Skin of body (tissue), 2 donors: ENCODE measurements around the gene C19orf81. TPM values are rescaled to one million over a fixed set of nuclear protein-coding genes. Genes with fewer than 3 reads are reported as not detected.

Experiments
- DNase-seq: peaks from one replicate; lab custom pipeline; 2025; lab: John Stamatoyannopoulos, UW
- total RNA-seq: library from RNA; depleted of rRNA; stranded (reverse); fragments of >200 nt; gene quantifications from one replicate; pipeline ENCODE4 v1.2.3, GENCODE V29; 2014

The C19orf81 gene
- total RNA-seq, 1 donor from 2014 or later = not detected

DNA sequence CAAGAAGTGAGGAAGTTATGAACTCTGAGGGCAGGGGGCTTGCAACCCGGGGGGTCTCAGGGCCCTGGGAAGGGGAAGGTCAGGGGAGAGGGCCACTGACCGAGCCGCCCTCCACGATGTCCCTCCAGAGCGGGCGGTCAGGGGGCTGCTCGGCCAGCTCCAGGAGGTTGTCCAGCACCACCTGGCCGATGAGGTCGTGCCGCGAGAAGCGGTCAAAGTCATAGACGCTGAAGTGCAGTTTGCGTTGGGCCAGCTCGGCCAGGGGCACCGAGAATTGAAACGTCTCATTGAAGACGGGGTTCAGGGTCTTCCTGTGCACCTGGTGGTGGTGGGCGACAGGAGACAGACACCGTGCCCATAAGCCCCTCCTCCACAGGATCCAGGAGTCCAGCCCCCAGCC lies 20.1 kb upstream of the C19orf81 start:
- DNase-seq = no peak

DNA sequence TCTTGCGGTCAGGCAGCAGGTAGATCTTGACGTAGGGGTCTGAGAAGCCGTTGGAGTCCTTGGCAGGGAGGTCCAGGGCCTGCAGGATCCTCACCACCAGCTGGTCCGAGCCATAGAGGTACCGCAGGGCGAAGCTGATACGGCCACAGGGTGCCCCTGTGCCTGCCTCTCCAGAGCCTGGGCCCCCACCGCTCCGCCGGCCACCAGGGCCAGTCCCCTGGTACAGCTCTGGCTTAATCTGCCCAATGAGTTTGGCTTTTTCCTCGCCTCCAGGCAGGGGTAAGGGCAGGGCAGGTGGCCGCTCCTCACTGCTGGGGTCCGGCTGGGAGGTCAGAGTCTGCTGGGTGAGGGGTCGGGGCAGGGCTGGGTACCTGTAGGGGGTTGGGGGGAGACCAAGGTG lies 19.4 kb upstream of the C19orf81 start:
- DNase-seq = no peak

DNA sequence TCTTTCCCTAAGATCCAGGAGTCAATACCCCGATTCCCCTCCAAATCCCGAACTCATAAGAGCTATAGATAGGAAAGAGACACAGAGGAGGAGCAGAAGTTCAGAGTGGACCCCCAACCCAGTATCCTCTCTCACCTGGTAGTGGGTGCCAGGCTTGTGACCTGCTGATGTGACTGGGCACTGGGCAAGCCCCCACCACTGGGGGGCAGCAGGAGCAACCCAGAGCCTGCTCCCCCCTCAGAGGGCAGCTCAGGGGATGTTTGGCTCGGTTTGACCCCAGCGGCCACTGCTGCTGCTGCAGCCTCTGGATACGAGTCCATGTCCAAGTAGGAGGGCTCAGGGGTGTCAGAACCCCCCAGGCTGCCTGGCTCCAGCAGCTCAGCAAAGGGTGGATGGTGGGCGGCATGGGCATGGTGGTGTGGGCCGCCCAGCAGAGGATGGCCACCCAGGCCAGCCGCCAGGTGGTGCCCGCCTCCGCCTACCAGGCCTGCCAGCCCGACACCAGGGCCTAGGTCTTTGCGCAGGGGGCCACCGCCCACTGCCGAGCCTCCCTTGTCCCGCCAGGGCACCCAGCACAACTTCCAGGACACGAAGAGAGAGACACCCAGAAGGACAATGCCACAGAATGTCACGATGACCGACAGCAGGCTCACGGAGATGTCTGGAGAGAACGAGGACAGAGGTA lies 17.0 kb upstream of the C19orf81 start:
- DNase-seq = no peak

DNA sequence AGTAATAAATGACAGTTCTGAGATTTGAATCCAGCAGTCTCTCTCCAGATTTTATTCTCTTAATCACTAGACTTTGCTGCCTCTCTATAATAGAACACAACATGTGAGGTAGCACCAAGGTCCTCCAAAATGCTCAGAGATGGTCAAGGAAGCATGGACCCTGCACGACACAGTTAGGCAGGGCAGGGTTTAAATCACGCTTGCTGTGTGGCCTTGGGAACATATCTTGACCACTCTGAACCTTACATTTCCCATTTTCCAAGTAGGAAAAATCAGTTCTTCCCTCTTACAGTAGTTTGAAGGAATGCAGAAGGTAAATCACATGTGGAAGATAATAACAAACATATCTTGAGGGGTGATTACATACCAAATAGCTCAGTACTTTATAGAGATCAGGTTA lies 15.9 kb upstream of the C19orf81 start:
- DNase-seq = no peak

DNA sequence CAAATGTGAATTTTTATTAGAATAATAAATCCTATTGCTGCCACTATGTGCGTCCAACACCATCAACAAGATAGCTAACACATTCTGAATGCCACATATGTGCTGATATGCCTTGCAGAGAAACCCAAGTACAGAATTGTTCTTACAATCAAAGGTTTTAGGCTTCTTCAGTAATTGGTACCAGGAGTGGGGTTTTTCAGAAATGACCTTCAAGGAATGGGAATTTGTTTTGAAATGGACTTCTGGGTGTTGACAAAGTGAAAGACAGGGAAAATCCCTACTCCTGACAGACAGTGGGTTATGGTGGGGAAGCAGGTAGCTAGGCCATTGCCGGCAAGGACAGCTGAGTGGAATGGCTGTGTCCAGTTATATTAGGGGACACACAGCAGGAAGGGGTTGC lies 15.3 kb upstream of the C19orf81 start:
- no peak for DNase-seq

DNA sequence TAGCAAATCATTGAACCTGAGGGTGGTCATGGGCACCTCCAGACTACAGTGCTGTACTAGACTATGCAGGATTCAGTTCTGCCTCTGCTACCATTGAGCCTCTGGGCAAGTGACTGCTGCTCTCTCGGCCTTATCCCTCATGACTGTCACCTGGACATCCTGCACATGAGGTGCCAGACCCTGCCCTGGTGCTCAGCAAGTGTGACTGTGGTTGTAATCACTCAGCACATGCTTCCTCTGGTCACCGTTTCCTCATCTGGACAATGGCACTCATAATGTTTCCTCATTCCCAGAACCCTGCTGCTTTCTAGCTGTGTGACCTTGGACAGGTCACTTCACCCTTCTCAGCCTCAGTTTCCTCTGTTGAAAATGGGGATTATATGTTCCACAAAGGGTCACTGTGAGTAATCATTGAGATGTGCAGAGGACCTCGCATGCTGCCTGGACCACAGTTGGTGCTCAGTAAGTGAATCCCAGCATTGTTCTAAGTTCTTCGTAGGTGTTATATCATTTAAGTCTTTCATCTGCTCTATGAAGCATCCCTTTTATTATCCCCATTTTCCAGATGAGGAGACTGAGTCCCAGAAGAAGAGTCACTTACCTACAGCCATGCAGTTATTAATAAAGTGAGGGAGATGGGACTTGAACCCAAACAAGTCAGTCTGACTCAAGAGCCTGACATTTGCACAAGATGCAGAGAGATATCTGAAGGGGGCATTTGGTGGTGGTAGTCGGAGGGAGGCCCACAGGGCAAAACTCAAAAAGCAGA lies 12.7 kb upstream of the C19orf81 start:
- DNase-seq = no peak

DNA sequence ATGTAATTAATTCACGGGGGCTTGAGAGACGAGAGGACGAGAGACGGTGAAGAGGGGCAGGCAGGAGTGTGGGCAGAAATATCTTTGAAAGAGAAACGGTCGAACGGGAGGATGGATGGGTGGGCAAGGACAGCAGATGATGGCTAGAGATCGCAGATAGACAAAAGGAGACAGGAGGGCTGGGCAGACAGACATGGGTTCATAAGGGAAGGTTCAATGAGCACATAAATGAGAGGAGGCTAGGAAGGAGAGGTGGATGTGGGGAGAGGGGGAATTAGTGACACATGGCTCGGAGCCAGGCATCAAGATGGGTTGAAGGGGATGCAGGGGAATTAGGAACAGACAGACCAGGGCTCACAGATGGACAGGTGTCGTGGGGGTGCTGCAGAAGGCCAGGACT lies 10.6 kb upstream of the C19orf81 start:
- DNase-seq = no peak

DNA sequence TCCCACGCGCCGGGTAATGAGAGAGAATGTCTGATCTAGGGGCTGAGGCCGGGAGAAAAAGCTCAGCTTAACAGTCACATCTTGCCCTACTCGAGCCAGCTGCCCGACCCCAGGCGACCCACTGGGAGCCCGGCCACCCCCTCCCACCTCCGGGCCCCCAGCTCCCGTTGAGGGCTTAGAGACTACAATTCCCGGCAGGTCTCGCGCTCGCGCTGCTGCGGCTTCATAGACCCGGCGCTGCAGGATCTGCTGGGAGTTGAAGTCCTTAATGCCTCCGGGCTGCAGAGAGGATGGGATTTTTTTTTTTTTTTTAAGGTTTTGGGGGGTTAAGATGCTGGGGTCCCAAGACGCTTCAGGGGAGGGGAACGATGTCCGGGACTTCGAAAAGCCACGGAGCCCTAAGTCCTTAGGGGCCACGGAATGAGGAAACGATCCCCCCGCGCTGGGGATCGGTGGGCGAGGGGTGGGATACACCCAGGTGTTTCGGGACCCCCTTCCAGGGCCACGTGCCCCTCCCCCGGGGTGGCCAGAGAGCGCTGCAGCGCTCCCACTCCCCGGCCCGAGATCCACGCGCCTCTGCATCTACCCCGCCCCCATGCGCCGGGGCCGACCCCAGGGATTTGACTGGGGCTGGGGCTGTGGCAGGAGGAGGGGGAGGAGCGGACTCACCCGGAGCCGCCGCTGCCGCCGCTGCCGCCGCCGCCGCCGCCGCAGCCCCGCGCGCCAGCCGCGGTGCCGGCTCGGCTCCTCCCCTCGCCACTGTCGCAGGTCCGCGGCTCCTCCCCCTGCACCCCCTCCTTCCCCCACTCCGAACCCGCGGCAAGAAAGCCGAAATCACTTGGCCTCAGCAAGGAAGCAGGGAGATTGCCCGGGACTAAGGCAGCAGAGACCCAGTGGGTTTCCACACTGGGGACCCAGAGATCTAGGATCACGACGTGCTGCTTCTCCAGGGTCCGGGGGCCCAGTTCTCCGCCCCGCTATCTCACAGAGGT lies 9.8 kb upstream of the C19orf81 start, which contains the start of gene SYT3:
Gene SYT3, minus strand, starts transcription at position 761 of the 992 bp plus-strand sequence. CDS start 2,470 bp downstream, outside the sequence.
- no peak for DNase-seq

DNA sequence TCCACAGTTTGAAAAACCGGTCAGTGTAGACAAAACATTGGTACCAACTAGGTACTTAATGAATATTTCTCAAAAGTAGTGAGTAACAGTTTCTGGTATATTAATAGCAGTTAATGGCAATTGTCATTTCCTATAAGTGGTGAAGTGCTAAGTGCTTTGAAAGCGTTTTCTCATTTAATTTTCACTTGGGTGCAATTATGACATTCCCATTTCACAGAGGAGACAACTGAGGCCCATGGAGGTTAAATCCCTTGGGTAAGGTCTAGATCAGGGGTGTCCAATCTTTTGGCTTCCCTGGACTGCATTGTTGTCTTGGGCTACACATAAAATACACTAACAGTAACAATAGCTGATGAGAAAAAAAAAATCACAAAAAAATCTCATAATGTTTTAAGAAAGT lies 8.9 kb upstream of the C19orf81 start:
- DNase-seq = no peak

DNA sequence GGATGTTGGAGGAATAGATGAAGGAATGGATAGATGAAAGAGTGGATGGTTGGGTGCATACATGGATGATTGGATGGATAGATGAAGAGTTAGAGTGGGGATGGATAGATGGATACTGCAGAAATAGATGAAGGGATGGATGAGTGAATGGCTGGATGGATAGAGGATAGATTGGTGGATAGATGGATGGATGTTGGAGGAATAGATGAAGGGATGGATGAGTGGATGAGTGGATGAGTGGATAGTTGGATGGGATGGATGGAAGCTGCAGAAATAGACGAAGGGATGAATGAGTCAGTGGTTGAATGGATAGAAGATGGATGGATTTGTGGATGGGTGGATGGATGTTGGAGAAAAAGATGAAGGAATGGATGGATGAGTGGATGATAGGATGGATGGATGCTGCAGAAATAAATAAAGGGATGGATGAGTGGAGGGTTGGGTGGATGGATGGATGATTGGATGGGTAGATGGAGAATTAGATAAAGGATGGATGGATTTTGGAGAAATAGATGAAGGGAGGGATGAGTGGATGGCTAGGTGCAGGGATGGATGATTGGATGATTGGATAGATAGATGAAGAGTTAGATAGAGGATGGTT lies 4.8 kb upstream of the C19orf81 start:
- no peak for DNase-seq

DNA sequence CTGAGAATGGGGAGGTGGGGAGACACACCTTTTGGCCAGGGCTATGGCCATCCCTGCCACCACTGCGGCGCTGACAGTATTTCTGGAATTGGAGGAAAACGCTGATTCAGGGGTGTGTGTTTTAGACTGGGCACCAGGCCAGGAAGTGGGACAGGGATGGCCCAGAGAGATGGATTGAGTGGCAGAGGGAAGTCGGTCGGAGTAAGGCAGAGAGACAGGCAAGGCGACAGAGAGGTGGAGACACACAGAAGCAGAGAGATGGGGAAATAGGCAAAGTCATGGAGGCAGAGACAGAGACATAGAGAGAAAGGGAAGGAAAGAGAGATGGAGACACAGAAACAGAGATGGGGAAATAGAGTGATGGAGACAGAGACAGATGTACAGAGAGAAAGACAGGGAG lies 4.1 kb upstream of the C19orf81 start:
- DNase-seq = no peak

DNA sequence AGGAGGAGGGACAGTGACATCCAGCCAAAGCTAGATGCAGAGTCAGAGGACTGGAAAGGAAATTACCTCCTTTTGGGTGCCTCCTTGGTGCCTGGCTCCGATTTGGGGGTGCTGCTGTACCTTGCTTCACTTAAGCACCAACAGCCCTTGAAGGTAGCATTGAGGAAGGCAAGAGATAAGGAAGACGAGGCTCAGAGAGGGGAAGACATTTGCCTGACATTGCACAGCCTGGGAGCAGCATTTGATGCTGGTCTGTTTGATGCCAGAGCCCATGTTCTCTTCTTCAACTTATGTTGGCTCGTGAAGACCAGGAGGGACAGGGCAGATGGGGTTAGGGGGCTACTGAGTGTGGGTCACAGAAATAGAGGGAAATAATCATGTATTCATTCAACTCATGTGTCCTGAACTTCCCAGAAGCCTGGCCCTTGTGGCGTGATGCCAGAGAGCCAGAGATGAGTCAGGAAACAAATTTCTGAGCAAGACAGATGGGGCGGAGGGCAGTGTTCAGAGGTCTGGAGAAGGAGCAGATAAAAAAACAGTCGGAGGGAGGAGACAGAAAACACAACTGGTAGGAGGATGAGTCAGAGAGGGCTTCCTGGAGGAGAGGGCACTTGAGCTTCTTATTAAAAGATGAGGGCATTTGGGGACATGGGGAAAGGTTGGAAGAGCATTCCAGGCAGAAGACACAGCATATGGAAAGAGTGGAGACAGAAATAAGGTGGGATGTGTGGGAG lies 3.0 kb upstream of the C19orf81 start:
- DNase-seq = no peak

DNA sequence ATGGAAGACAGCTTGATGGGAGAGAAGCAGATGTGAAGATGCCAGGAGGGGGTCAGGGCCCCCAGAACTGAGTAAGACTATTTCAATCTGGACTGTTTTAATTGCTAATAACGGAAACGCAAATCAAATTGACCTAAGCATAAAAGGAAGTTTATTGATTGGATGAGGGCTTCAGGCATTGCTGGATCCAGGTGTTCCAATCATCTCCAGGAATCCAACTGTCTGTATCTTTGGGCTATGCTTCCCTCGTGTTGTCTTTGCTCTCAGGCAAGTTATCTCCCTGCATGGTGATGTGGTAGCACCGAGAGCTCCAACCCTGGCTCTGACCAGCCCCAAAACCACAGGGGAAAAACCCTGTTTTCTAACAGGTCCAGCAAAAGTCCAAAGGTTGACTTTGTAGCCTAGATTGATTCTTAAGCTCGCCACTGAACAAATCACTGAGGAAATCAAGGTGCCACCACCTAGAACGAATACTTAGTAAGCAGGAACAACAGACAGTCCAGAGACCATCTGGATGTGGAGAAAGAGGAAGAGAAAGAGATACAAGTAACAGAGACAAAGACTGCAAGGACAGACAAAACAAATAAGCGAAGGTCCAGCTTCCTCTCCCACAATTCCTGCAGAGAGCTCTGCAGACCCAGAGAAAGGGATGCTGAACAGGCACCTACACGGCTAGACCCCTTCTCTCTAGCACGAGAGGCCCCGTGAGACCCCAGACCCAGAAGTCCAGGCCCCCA lies 1.2 kb upstream of the C19orf81 start:
- DNase-seq = no peak

DNA sequence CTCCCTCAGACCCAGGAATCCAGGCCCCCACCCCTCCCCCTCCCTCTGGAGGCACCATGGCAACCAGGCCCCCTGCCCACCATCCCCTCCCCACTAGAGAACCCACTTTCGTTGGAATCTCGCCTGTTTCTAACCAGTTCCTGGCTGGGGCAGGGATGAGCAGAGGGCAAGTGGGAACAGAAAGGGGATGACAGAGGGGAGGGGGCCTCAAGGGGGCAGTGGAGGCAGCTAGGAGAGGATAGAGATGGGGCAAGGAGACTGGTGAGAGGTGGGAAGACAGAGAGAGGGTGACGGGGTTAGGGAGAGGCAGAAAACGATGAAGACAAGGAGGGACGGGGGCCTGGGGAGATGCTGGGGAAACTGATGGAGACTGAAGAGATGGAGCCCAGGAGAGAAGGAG lies 586 bp upstream of the C19orf81 start:
- no peak for DNase-seq

DNA sequence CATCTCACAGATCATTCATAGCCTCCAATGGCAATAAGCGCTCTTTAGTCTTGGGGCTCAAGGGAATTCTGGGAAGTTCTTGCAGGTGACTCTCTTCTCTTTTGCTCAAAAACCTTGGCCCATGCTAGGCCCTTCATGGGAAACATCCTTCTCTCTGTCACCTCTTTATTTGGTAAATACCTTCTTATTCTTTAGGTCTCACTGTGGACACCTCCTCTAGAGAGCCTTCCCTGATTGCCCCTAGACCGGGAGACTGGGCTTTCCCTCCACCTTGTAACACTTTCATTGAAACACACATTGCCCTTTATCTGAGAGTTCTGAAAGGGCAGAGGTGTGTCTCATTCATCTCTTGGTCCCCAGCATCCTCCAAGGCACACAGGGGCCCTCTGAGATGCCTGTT lies 1.9 kb downstream of the C19orf81 start:
- no peak for DNase-seq

DNA sequence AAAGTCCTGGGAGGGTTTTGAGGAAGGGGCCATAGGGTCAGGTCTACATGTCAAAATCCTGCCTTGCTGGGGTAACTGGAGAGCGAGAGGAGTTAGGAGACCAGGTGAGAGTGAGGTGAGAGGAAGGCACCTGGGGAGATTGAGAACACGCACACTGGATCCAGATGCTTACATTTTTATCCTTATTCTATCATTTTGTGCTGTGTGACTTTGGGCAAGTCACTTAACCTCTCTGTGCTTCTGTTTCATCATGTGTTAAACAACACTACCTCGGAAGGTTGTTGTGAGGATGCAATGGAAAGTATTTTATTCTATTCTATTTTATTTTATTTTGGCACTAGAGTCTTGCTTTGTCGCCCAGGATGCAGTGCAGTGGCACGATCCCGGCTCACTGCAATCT lies 3.5 kb downstream of the C19orf81 start:
- no peak for DNase-seq

DNA sequence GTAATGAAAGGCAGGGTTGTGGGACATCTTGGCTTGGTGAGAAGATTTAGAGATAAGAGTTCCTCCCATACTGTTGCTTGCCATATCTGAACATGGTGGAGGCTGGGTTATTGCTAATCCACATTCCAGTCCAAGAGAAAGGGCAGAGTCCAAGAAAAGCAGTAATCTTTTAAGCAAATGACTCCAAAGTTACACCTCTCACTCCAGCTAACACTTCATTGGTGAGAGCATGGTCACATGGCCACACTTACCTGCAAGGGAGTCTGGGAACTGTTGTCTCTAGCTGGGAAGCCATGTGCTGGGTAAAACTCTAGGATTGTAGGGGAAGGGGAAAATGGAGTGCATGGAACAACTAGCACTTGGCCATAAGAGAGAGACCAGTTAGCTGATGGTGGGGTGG lies 5.6 kb downstream of the C19orf81 start:
- no peak for DNase-seq

DNA sequence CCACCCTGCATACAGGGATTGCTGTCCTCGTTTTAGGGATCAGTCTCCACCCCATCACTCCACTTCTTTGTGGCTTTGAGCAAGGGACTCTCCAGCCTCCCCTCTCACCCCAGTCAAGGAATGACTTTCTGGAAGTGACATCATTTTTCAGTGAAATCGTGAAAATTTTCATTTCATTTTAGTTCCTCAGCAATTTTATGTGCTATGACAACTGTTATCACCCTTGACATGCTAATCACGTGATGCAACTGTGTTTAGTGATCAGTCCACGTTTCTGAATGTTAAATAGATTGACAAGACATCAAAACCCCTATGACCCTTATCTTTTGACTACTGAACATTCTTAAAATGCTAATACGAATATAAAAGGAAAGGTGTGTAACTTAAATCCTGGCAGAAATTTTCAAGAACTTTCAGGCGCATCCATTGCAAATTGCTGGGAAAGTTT lies 8.0 kb downstream of the C19orf81 start:
- DNase-seq = no peak

DNA sequence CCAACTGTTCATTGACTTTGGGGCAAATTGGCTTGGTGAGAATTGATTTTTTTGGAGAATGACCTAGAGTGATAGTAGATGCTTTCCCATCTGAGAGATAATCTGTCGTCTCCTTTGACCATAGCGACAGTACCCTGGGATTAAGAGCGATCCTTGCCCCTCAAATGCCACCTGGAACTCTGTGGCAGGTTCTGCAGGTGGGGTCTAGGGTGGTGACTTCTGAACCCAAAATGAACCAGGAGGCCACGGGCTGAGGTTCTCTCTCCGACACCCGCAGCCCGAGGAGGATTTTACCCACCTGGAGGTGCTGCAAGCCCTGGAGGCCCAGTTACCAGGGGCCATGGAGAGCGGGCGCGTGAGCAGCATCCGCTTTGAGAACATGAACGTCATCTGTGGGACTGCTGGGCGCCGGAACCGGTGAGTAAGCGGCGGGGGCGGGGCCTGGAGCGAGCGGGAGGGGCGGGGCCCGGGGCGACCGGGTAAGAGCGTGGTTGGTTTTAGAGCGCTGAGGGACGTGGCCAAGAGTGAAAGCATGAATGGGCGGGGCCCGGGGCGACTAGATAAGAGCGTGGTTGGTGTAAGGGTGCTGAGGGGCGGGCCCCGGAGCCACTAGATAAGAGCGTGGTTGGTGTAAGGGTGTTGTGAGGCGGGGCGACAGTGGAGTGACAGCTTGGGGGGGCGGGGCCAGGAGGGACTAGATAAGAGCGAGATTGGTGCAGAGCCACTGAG lies 8.6 kb downstream of the C19orf81 start:
- DNase-seq = peak; percentile 78
